Stimulated activated CD4-positive, alpha-beta T cell treated with anti-CD3 and anti-CD28 coated beads, Interleukin-15, amount 100 ng/mL, for 48 hours (primary cell): Measurements from ENCODE around the gene PDIA6.
A peak's percentile ranks its signal among the peaks of the same experiment; 100 is the strongest.
"Not testable (repeated sequence)": the region's sequence is repeated elsewhere in the genome, so short reads cannot be mapped to it uniquely, and the experiment has no call there.

ENCODE experiments used
- DNase-seq, 2 donors: peaks; one replicate each; pipeline ENCODE4 v3.0.0-alpha.2; 2020; ENCODE audit warnings: low read depth in 2 of 2

PDIA6 gene

GRCh38 chr2:10833021-10833420, 20.4 kb upstream of the PDIA6 start:
- DNase-seq = no peak

DNA sequence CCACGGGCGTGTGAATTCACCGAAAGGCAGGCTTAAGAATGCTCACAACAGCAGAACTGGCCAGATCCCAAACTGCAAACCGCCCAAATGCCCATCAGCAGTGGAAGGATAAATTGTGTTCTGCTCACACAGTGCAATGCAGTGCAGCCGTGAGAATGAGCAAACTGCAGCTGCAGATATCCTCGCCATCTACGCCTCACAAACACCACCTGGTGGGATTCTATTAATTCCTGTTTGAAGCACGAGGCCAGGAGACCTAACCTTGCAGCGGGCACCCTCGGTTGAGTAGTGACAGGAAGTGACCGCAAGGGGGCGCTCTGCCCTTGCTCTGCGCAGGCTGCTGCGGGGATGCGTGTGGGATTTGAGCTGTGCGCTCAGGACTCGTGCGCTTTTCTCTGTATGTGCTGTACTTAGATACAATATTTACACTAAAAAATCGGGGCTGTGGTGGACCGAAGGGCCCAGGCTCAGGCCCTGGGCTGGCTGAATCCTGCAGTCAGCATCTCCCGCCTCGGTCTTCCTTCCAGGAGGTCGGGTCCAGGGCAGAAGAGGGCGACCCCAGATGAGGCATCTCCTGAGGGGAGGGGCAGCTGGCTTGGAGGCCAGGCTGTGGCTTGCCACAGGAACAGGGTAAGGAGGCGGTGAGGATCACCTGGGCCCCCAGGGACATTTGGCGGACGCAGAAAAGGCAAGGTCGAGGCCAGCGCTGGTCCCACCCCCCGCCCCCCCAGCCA, 19.8 kb upstream of the PDIA6 start:
- DNase-seq = peak; percentile 58 to 77

GRCh38 chr2:10831400-10831985, 18.9 kb upstream of the PDIA6 start:
- DNase-seq = no peak

- no peak for DNase-seq
Measured at GRCh38 chr2:10830641-10831399, 18.2 kb upstream of the PDIA6 start.

DNA sequence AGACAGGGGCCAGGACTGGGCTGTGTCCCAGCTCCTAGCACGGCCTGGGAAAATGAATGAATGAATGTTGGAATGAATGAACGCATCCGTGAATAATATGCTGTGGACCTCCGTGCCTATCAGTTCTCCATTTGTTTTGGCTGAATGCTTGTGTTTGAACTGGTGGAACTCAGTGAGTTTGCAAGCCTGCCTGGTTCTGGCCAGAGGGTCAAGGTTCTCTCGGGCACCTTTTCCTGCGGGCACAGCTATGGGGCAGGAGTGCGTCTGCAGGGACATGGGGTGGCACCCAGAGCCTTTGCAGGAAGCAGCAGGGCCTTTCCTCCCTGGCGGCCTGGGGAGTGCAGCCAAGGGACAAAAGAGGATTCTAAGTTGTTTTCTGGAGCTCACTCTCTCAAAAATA, 17.6 kb upstream of the PDIA6 start:
- DNase-seq = no peak

GRCh38 chr2:10829299-10829698, 16.7 kb upstream of the PDIA6 start:
- DNase-seq = no peak

DNA sequence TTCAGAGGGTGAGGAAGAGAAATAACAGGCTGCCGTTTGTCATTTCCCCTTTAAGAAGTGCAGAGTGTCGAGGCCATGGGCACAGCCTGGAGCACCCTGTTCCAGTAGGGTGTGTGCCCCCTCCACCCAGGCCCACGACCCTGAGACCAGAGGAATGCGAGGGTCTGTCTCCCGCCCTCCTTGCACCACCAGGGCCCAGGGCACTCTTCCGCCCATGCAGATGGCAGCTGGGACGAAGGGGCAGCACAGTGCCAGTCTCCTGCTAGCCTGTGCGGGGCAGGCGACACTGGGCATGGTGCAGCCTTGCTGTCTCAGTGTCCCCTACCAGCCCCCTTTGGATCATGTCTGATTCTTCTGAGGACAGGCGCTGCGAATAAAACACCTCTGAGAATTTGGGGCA, 15.8 kb upstream of the PDIA6 start:
- no peak for DNase-seq

GRCh38 chr2:10826625-10827024, 14.0 kb upstream of the PDIA6 start:
- DNase-seq = no peak

DNA sequence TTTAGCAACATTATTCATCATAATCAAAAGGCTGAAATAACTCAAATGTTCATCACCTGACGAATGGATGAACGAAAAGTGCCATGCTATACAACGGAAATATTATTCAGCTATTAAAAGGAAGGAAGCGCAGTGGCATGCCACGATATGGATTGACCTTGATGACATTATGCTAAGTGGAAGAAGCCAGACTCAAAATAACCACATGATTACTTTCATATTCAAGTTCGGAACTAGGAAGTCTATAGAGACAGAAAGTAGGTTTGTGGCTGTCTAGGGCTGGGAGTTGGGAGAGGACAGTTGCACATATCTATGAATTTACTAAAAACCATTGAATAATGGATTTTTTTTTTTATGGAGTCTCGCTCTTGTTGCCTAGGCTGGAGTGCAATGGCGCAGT, 13.4 kb upstream of the PDIA6 start:
- no peak for DNase-seq

DNA sequence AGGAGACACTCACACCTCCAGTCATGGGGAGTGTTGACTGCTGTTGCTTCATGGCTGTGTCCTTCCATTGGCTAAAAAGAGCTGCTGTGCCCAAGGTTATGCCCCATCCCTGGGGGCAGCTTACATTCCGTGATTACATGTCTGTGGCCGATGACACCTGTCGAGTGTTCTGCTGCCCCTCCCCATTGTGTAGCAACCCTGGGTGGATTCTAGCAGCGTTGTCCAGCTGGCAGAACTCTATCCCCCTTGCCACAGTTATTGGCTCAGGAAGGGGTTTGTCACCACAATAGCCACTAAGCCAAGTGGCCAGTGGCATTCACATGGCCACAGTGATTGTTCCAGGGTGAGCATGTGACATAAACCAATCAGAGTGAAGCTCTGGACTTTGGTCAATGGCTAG, 11.6 kb upstream of the PDIA6 start:
- no peak for DNase-seq

DNA sequence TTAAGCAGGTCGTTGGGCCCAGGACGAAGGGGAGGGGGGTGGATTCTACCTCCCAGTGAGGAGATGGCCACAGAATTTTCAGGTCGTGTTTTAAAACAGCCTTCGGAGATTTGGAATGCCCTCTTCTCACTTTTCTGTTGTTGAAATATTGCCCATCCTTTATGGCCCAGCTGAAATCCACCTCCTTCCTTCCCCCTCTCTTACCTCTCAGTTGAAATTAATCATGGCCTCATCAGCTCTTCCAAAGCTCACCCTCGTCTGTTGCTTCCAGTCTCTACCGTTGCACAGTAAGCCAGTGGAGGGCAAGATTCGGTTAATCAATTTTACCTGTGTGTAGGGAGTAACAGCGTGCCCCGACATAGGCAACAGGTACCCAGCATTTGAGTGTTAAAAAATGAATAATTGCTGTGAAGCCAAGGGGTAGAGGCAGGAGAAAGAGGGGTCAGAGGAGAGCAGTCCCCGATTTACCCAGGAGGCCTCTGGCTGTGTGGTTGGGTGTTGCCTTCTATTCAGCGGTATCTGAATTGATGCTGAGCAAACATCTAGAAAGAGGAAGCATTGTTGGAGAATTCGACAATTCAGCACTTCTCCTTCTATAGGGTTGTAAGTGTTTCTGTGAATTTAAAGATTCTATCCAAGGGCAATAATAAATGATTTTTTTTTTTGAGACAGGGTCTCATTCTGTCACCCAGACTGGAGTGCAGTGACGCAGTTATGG, 8.6 kb upstream of the PDIA6 start:
- no peak for DNase-seq

DNA sequence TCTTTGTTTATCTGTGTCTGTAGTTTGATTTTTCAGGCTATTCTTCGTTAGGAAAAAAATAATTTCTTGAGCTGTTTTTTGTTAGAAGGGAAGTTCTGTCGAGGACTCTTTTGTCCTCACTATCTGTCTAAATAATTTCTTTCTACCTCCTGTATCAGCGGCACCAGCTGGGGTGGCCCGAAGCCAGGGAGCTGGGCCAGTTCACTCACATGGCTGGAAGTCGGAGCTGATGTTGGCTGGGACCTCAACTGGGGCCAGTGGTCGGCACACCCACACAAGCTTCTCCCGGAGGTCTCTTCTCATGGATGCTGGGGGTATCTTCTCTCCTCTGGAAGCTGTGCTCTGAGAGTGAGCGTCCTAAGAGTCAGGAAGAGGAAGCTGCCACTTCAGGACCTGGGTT, 8.0 kb upstream of the PDIA6 start:
- no peak for DNase-seq

DNA sequence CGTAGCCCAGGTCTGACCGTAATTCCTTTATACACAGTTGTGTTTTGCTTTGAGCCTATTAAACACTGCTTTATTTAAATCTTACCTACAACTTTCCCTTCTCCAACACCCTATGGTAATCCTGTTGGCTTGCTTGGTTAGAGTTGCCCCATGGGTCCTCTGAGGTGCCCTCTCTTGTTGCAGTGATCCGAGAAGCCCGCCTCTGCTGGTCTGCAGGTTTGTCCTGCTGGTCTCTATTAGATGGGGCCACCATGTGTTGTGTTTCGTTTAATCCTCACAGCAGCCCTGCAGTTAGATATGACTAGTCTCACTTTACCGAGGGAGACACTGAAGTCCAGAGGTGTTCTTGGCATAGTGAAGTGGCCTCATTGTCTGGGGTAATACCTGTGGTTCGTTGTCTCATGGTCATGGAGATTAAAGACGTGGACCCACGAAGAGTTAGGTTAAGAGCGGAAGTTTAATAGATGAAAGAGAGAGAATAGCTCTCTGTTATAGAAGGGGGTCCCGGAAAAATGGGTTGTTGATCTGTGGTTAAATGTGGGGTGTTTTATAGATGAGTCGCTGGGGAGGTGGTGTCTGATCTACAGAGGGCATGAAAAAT, 7.2 kb upstream of the PDIA6 start:
- no peak for DNase-seq

DNA sequence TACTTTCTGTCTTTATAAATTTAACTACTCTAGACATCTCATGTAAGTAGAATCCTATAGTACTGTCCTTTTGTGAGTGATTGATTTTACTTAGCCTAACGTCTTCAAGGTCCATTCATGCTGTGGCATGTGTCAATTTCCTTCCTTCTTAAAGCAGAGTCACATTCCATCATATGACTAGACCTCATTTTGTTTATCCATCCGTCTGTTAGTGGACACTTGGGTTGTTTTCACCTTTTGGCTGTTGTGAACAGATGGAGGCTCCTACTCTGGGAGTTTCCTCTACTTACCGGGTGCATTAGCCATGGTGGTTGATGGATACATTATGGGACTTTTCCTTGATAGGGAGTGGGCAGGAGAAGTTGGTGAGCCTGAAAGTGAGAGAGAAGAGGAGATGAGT, 6.4 kb upstream of the PDIA6 start:
- no peak for DNase-seq

DNA sequence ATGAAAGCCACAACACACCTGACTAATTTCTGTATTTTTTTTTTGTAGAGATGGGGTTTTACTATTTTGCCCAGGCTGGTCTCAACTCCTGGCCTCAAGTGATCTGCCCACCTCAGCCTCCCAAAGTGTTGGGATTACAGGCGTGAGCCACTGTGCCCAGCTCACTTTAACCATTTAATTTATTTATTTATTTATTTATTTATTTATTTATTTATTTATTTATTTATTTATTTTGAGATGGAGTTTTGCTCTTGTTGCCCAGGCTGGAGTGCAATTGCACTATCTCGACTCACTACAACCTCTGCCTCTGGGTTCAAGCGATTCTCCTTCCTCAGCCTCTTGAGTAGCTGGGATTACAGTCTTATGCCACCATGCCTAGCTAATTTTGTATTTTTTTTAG, 5.7 kb upstream of the PDIA6 start:
- not testable (repeated sequence) for DNase-seq

DNA sequence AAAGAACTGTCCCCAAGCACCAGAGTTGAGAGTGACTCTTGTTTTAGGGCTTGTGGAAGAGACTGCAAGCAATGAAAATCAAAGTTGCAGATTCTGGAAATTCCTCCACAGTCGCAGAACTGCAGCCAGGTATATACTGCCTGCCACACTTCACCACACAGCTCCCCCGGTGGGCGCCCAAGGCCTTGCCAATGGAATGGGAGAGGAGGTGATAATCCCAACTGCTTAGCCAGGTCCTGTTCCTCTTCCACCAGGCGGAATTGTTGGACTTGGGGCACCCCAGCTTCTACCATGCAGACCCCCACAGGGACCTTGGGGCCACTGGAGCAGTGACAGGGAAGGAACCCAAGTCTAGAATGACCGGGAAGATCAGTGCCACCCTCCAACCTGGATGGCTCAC, 4.8 kb upstream of the PDIA6 start:
- DNase-seq = no peak

GRCh38 chr2:10814571-10815331, 2.2 kb upstream of the PDIA6 start:
- no peak for DNase-seq

DNA sequence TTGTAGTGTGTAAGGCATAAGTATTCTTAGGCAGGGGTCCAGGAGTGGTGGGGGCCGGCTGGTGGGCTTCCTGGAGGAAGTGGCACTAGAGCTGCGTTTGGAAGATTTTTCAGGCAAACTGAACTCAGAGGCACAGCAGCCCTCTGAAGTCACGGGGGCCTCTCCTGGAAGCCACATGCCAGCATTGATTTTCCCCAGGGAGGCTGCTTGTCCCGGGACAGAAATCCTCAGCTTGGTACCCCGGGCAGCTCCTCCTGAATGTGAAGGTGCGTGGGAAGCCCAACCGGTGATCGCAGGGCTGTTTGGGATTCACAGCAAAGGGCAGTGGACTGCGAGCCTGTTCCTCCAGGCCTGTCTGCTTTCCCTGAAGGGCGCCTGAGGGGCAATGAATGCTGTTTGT, 1.6 kb upstream of the PDIA6 start:
- DNase-seq = no peak

GRCh38 chr2:10813163-10814138, 866 bp upstream of the PDIA6 start:
- DNase-seq = not testable (repeated sequence)

- DNase-seq = no peak
Measured at GRCh38 chr2:10811517-10811916, 1.1 kb downstream of the PDIA6 start.
